Large intestine (tissue), 3 donors: ENCODE measurements around the gene OPN5. TPM values are rescaled to one million over a fixed set of nuclear protein-coding genes. Genes with fewer than 3 reads are reported as not detected.

Source experiments
- DNase-seq, 2 donors: peaks; one replicate each; pipeline versions ENCODE4 v3.0.0 to v3.0.0-alpha.2; 2013
- H3K27ac ChIP-seq: one replicate; pipeline ENCODE4 v1.5.1; 2013; ENCODE audit warnings: low read length
- H3K27me3 ChIP-seq: 2 replicates; pipeline ENCODE4 v1.6.1; 2013; ENCODE audit warnings: low read length; ENCODE audit not compliant: control insufficient read depth, insufficient read depth
- H3K36me3 ChIP-seq: 2 replicates; pipeline ENCODE4 v1.6.1; 2013; ENCODE audit warnings: low read length; ENCODE audit not compliant: control insufficient read depth, insufficient read depth
- H3K4me1 ChIP-seq: one replicate; pipeline ENCODE4 v1.6.1; 2013; ENCODE audit warnings: low read length; ENCODE audit not compliant: control insufficient read depth, insufficient read depth
- H3K4me3 ChIP-seq: one replicate; pipeline ENCODE4 v1.5.1; 2013; ENCODE audit warnings: low read length
- H3K9me3 ChIP-seq: one replicate; pipeline ENCODE4 v1.6.1; 2013; ENCODE audit warnings: mild to moderate bottlenecking, low read depth, low read length, moderate library complexity; ENCODE audit not compliant: control insufficient read depth
- WGBS: methylation state at CpG from one replicate; pipeline ENCODE4 v1.1.5; 2013; ENCODE audit warnings: low lambda C conversion rate; ENCODE audit not compliant: insufficient coverage; 5-methylcytosine and 5-hydroxymethylcytosine counted together
- polyA plus RNA-seq: library from polyadenylated mRNA; unstranded; fragments of 120-200 nt; gene quantifications from one replicate; pipeline ENCODE4 v1.2.1, GENCODE V29; 2013

The OPN5 gene
- polyA plus RNA-seq, 1 donor, result 0.06 TPM

GRCh38 chr6:47752801-47753200 lies 29.0 kb upstream of the OPN5 start:
- no peaks in the 10 kb centered on the region for H3K27me3 ChIP-seq
- DNase-seq, result no peak
- no peaks in the 10 kb centered on the region for H3K9me3 ChIP-seq
- H3K4me3 ChIP-seq, result no peak overlapping the region
- no peak overlapping the region for H3K27ac ChIP-seq
- no CpG with 5 or more reads among the region's 1 CpG for WGBS
- no peaks in the 10 kb centered on the region for H3K4me1 ChIP-seq
- no peaks in the 10 kb centered on the region for H3K36me3 ChIP-seq

- H3K4me3 ChIP-seq, result no peak overlapping the region
- WGBS, result 88% methylated on average over 1 of the region's 1 CpG
- no peaks in the 10 kb centered on the region for H3K36me3 ChIP-seq
- H3K9me3 ChIP-seq, result no peaks in the 10 kb centered on the region
- no peak for DNase-seq
- no peak overlapping the region for H3K27ac ChIP-seq
- H3K4me1 ChIP-seq, result no peaks in the 10 kb centered on the region
- H3K27me3 ChIP-seq, result no peaks in the 10 kb centered on the region
Measured at GRCh38 chr6:47759364-47759763, 22.5 kb upstream of the OPN5 start.

GRCh38 chr6:47762502-47762901 lies 19.3 kb upstream of the OPN5 start:
- WGBS, result 100% methylated on average over 1 of the region's 3 CpGs
- H3K9me3 ChIP-seq, result no peaks in the 10 kb centered on the region
- H3K36me3 ChIP-seq, result no peaks in the 10 kb centered on the region
- no peaks in the 10 kb centered on the region for H3K4me1 ChIP-seq
- no peak overlapping the region for H3K4me3 ChIP-seq
- no peak overlapping the region for H3K27ac ChIP-seq
- DNase-seq, result no peak
- H3K27me3 ChIP-seq, result no peaks in the 10 kb centered on the region

GRCh38 chr6:47766445-47766844 lies 15.4 kb upstream of the OPN5 start:
- no peaks in the 10 kb centered on the region for H3K27me3 ChIP-seq
- no peak overlapping the region for H3K27ac ChIP-seq
- DNase-seq, result no peak
- H3K4me3 ChIP-seq, result no peak overlapping the region
- H3K4me1 ChIP-seq, result no peaks in the 10 kb centered on the region
- 93% methylated on average over 3 of the region's 3 CpGs for WGBS
- no peaks in the 10 kb centered on the region for H3K36me3 ChIP-seq
- no peaks in the 10 kb centered on the region for H3K9me3 ChIP-seq

- no peak for DNase-seq
- Histone ChIP-seq H3K9me3 (no peaks in the 10 kb centered on the region), H3K36me3 (no peaks in the 10 kb centered on the region), H3K4me1 (no peaks in the 10 kb centered on the region), H3K4me3 (no peak overlapping the region), H3K27me3 (no peaks in the 10 kb centered on the region), H3K27ac (no peak overlapping the region)
- 50% methylated on average over 1 of the region's 1 CpG for WGBS
Measured at GRCh38 chr6:47767102-47767501, 14.7 kb upstream of the OPN5 start.

GRCh38 chr6:47769982-47770381 lies 11.8 kb upstream of the OPN5 start:
- no peaks in the 10 kb centered on the region for H3K9me3 ChIP-seq
- no peaks in the 10 kb centered on the region for H3K36me3 ChIP-seq
- H3K27ac ChIP-seq, result no peak overlapping the region
- no peaks in the 10 kb centered on the region for H3K27me3 ChIP-seq
- H3K4me1 ChIP-seq, result no peaks in the 10 kb centered on the region
- no peak overlapping the region for H3K4me3 ChIP-seq
- no peak for DNase-seq

GRCh38 chr6:47772359-47772758 lies 9.5 kb upstream of the OPN5 start:
- Histone ChIP-seq H3K36me3 (no peaks in the 10 kb centered on the region), H3K27ac (no peak overlapping the region), H3K27me3 (no peaks in the 10 kb centered on the region), H3K4me3 (no peak overlapping the region), H3K9me3 (no peaks in the 10 kb centered on the region), H3K4me1 (no peaks in the 10 kb centered on the region)
- DNase-seq, result no peak
- no CpG with 5 or more reads among the region's 2 CpGs for WGBS

GRCh38 chr6:47773005-47773404 lies 8.8 kb upstream of the OPN5 start:
- Histone ChIP-seq H3K36me3 (no peaks in the 10 kb centered on the region), H3K27me3 (no peaks in the 10 kb centered on the region), H3K4me1 (no peaks in the 10 kb centered on the region), H3K9me3 (no peaks in the 10 kb centered on the region), H3K27ac (no peak overlapping the region), H3K4me3 (no peak overlapping the region)
- DNase-seq, result no peak
- WGBS, result 94% methylated on average over 3 of the region's 5 CpGs

GRCh38 chr6:47780510-47781356 lies 1.1 kb upstream of the OPN5 start:
- Histone ChIP-seq H3K27me3 (peaks cover under 1% of the 10 kb centered on the region), H3K9me3 (no peaks in the 10 kb centered on the region), H3K4me1 (peaks cover 3% of the 10 kb centered on the region), H3K4me3 (no peak overlapping the region), H3K36me3 (no peaks in the 10 kb centered on the region), H3K27ac (no peak overlapping the region)
- WGBS, result 0% methylated on average over 2 of the region's 6 CpGs
- DNase-seq, result peak; percentile 35 to 51

- 75% methylated on average over 2 of the region's 2 CpGs for WGBS
- H3K4me1 ChIP-seq, result peaks cover 6% of the 10 kb centered on the region
Measured at GRCh38 chr6:47785182-47785581, 3.4 kb downstream of the OPN5 start.

More at GRCh38 chr6:47785182-47785581, 3.4 kb downstream of the OPN5 start:
- Histone ChIP-seq H3K4me3 (no peak overlapping the region), H3K36me3 (no peaks in the 10 kb centered on the region), H3K27me3 (peaks cover 13% of the 10 kb centered on the region), H3K9me3 (no peaks in the 10 kb centered on the region), H3K27ac (no peak overlapping the region)
- DNase-seq, result no peak
